Measurements from ENCODE around the gene FCN1. TPM values are rescaled to one million over a fixed set of nuclear protein-coding genes. Genes with fewer than 3 reads are reported as not detected.

FCN1 gene
- total and polyA plus RNA-seq, 9 of the 15 experiments (the other 6 are each of a cell fraction or from before 2014, with no cell fraction given), result not detected

- TF ChIP-seq RCOR1 (IDR thresholded peaks at IDR 0.05; ENCODE audit: borderline replicate concordance in 1 of 2, low read depth in 2 of 2, low read length in 2 of 2), result no peak
Measured at GRCh38 chr9:134884492-134884891, 33.2 kb downstream of the FCN1 start (continued).

- H3K4me2 ChIP-seq (ENCODE audit: insufficient read depth, low read length), result no peak overlapping the region
- POLR2A ChIA-PET, result interaction anchor here (0.6 kb wide), 2 partner anchors 12 to 506 kb away, joined by 3 read pairs; no protein-coding TSS in a partner anchor
- no peak overlapping the region for H2AFZ ChIP-seq (ENCODE audit: low read depth, low read length)
- peaks cover 12 to 57% of the 10 kb centered on the region in 2 experiments for H3K27me3 ChIP-seq (ENCODE audit: control insufficient read depth in 2 of 2, insufficient read depth in 2 of 2, low read length in 2 of 2)
- H3K27ac ChIP-seq (ENCODE audit: extremely low read depth, low read depth, low read length), result no peak overlapping the region
- no TSS peak for BruUV-seq (replicated peaks)
- CTCF ChIA-PET (ENCODE audit: low intra/inter-chr PET ratio), result interaction anchor here (0.7 kb wide), 1 partner anchor 60 kb away, joined by 3 read pairs; no protein-coding TSS in a partner anchor
- H3K4me3 ChIP-seq, result no peak overlapping the region
- no peaks in the 10 kb centered on the region for H3K4me1 ChIP-seq (replicated peaks in 1 of 2; ENCODE audit: control insufficient read depth in 2 of 2, insufficient read depth in 2 of 2, low read length in 2 of 2)
- intact Hi-C loops (cut with micrococcal nuclease) (no loop called here), in situ Hi-C loops (cut with MboI) (no loop called here)
- ATAC-seq (no peak), DNase-seq (ENCODE audit: extremely low read depth in 1 of 4, low spot score in 3 of 4) (no peak), FAIRE-seq (no peak)
- no peaks in the 10 kb centered on the region for H3K79me2 ChIP-seq (ENCODE audit: control insufficient read depth, insufficient read depth, low read length)
- H3K9me3 ChIP-seq (replicated peaks; ENCODE audit: control insufficient read depth, insufficient read depth, low read depth, low read length), result no peaks in the 10 kb centered on the region
- H3K36me3 ChIP-seq (ENCODE audit: control insufficient read depth, insufficient read depth, low read length), result no peaks in the 10 kb centered on the region
- no peak overlapping the region for H3K9ac ChIP-seq (ENCODE audit: insufficient read depth in 1 of 2, low read depth in 2 of 2, low read length in 2 of 2)
- no peaks in the 10 kb centered on the region for H3K9me1 ChIP-seq (ENCODE audit: control insufficient read depth, insufficient read depth, low read length)
- H4K20me1 ChIP-seq (replicated peaks; ENCODE audit: control insufficient read depth, insufficient read depth, low read length), result 0 out of 2 replicates have a peak, but pooled peaks cover 4% of the 10 kb centered on the region
- 1% methylated on average over 14 of the region's 18 CpGs for WGBS (ENCODE audit: insufficient coverage, low coverage, missing lambda C conversion rate)
- TF ChIP-seq HCFC1 (IDR thresholded peaks at IDR 0.05; ENCODE audit: low read depth, low read length), result no peak
- TF ChIP-seq CHD2 (IDR thresholded peaks at IDR 0.05; ENCODE audit: low read depth, low read length), result no peak
- TF ChIP-seq TSC22D4 (tag; IDR thresholded peaks at IDR 0.05), result no peak
- TF ChIP-seq ZNF518B (CRISPR knock-in tag; IDR thresholded peaks at IDR 0.05), result no peak
- TF ChIP-seq CBFA2T2 (conservative IDR thresholded peaks at IDR 0.05), result no peak
- TF ChIP-seq TCF3 (CRISPR knock-in tag; IDR thresholded peaks at IDR 0.05), result no peak
- TF ChIP-seq MEIS2 (IDR thresholded peaks at IDR 0.05; ENCODE audit: partially characterized antibody), result no peak
- TF ChIP-seq HBP1 (CRISPR knock-in tag; IDR thresholded peaks at IDR 0.05), result no peak
- TF ChIP-seq CAMTA2 (CRISPR knock-in tag; conservative IDR thresholded peaks at IDR 0.05), result no peak
- TF ChIP-seq TSHZ1 (CRISPR knock-in tag; IDR thresholded peaks at IDR 0.05), result no peak
- TF ChIP-seq ZNF354B (CRISPR knock-in tag; IDR thresholded peaks at IDR 0.05), result no peak
- no peak for TF ChIP-seq CBFA2T3 (IDR thresholded peaks at IDR 0.05)
Measured at GRCh38 chr9:134883040-134883782, 34.5 kb downstream of the FCN1 start.
